HG03571 (cell line): ENCODE results near the gene ABCA8.

Experiments used
- ATAC-seq: cut with Tn5 transposase; IDR thresholded peaks from one replicate; pipeline ENCODE4 v1.9.1; 2021; ENCODE audit not compliant: unreplicated experiment

ABCA8 gene

DNA sequence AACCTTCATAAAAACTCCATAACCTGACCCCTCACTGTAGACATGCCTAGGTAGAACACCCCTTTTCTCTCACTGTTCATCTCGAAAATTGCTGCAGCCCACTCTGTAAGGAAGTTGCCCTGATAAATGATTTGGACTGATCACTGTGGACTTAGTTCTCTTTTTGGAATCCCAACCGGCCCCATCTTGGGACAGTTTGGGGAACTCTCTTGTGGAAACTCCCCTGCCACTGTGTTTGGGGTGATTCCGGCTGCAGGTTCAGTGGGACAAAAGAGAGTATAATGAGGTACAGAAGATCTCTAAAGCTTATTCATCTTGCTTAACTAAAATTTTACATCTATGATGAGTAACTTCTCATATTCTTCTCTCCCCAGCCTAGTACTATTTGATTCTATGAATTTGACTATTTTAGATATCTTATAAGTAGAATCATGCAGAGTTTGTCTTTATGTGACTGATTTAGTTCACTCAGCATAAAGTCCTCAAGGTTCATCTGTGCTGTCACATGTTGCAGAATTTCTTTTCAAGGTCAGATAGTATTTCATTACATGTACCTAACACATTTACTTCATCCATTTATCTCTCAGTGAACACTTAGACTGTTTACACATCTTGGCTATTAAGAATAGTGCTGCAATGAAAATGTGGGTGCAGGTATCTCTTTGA lies 84.9 kb downstream of the ABCA8 start:
- no peak for ATAC-seq

DNA sequence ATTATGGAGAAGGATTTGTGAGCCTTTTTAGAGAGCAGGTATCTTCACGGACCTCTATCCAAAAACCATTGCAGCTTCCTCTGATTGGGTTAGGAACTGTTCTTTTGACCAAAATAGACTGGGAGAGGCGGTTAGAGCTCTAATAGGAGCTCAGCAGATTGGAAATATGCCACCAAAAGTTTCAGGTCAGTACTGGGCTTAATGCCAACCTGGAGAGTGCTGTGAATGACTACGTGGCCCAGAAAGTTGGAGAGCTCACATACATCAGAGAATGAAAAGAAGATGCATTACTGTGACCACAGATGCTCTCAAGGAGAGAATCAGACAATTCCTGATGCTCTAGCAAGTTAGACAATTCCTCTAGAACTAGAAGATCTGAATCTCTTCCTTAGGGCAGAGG lies 86.5 kb downstream of the ABCA8 start:
- no peak for ATAC-seq

DNA sequence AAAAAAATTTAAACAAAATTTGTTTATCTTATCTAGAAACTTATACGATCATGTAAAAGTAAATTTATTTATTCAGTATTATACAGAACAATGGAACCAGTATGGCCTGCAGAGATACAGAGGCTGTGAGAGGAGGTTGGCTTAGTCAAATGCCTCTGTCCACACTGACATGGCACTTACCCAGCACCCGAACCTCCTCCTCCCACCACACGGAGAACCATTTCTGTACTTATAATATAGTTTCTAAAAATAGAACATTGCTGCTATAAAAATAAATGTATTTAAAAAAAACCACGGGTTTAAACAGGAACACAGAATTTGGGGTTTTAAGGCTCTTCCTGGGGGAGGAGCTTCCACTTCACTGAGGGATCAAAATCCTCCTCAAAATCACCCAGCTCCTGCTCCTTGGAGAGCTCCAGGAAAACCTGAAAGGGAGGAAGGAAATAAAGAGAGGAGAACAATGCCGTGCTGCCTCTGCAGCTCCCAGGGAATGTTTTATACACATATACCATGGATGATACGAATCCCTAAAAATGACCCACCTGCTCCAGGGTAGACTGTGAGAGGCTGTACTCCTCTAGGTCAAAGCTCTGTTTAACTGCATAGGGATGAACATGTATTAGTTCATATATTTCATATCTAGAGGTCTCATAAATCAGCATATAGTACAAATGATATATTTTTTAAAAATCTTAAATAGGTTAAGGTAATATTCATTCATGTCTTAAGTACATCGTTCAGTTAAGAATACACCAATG lies 87.3 kb downstream of the ABCA8 start:
- ATAC-seq, result no peak

DNA sequence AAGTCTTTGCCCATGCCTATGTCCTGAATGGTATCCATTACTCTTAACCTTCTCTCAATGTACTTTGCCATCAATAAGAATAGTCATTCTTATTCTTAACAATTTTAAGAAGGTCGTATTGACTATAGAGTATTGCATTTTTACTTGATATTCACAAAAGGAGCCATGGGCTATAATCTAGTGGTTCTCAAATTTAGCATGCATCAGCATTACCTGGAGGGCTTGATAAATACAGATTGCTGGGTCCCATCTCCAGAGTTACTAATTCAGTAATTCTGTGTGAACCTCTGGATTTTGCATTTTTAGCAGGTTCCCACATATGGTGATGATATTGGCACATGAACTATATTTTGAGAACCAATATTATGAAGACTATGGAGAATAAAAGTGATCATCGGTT lies 89.6 kb downstream of the ABCA8 start:
- no peak for ATAC-seq

DNA sequence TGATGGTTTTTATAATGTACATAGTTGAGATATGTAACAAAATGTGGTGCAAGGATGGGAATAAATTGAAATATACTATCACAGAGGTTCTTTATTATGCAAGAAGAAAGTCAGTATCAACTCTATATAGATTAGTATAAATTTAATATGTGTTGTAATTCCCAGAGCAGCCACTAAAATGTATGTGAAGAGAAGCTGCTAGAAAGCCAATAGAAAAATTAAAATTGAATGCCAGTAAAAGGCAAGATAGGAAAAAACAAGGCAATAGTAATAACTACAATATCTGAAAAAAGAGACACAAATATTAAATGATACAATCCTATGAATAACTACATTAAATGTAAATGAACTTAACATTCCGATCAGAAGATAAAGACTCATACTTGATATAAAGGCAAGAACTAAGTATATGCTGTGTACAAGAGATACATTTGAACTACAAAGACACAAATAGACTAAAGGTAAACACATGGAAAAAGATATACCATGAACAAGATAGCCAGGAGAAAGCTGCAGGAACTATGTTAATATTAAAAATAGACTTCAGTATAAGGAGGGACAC lies 92.0 kb downstream of the ABCA8 start:
- no peak for ATAC-seq

DNA sequence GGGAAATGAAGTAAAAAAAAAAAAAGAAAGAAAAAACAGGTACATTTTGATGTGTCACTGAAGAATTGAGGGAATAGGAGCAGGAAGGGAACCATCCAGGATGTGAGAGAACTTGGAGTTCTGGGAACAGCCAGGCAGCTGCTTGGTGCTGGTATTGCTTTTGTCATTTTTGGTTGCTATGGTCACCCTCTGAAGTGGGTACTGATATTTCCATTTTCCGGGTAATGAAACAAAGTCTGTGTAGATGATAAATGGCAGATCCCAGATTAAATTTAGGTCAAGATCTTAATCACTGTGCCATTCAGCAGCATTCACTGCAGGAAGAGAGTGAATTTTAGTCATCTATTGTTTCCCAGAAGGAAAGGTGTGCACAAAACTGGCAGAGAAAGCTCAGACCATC lies 93.6 kb downstream of the ABCA8 start:
- ATAC-seq, result no peak

DNA sequence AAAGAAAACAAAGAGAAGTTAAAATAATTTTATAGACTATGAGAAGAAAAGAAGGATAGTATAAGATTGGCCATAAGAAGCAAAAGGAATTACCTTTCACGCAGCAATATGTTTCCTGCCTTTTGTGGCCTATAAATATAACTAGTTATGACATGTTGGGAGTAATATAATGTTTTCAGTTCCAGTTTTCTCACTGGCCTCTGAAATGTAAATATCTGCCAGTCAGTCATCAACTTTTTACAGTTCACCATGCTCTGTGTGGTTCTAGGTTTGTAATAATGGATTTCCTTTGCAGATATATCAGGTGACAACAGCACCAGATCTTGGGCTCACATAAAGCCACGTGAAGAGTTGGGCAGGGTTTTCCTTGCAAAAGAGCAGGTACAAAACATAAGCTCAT lies 94.3 kb downstream of the ABCA8 start:
- ATAC-seq, result no peak

DNA sequence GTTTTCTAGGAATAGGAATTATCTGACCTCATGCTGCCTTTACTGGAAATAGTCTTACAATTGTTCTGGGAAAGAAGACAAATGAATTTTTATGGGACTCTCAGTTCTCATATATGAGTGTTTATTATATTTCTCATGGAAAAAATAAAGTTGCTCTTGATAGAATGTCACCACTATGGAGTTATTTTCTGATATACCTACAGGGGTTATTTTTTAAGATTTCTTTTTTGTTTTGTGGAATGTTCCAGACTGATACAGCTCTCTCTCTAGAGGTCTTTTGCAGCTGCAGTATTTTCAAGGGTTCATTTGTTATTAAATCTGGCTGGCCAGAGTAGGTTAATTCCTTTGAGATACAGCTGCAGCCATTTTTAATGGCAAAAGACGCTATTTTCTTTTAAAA lies 100.7 kb downstream of the ABCA8 start:
- ATAC-seq, result no peak

DNA sequence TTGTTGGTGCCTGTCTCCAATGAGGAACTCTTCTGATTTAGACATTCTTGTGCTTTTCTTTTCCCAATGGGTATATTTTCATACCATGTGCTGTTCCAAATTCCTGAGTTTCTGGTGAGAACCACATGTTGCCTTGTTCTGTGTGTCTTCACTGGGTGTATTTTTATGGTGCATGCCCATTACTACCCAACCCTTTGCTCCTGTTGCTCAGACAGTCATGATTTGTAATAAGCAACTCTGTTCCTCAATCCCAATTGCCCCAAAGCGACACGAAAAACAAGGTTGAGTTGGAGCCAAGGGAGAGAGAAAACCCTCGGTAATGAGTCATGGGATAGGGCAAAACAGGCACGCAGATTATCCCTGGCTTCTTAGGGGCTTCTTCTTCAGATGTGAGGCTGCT lies 101.8 kb downstream of the ABCA8 start:
- ATAC-seq, result no peak

DNA sequence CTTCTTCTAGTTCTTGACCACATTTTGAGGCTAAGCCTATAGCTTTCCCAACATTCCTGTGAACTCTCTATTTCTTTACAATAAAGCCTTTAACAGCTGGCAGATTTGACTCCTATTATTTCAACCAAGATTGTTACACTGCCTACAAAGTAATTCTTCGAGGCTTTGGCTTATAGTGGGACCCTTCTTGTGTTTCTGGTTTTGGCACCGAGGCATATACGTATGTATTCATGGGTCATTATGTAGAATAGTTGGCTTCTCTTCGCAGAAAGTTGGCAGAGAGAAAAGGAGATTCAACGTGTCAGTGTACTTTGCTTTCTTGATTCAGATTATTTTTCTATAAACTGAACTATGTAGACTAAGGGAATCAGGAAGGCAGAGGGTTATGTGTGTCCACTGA lies 102.2 kb downstream of the ABCA8 start:
- no peak for ATAC-seq

DNA sequence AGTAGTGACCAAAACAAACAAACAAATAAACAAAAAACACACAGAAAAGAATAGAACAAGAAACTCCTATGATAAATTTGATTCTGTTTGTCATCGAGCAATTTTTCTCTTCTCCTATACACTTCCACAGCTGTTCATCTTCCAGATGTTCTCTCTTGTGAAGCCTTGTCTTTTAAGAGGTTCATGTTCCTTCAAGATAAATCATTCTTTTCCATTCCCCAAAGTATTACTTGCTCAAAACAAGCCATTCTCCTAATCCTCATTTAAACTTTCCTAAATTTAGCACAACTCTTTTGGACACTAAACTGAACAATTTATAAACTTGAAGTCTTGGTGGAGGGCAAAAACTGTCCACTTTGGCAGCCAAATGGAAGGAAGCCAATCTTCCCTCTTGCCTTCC lies 103.3 kb downstream of the ABCA8 start:
- ATAC-seq, result no peak

DNA sequence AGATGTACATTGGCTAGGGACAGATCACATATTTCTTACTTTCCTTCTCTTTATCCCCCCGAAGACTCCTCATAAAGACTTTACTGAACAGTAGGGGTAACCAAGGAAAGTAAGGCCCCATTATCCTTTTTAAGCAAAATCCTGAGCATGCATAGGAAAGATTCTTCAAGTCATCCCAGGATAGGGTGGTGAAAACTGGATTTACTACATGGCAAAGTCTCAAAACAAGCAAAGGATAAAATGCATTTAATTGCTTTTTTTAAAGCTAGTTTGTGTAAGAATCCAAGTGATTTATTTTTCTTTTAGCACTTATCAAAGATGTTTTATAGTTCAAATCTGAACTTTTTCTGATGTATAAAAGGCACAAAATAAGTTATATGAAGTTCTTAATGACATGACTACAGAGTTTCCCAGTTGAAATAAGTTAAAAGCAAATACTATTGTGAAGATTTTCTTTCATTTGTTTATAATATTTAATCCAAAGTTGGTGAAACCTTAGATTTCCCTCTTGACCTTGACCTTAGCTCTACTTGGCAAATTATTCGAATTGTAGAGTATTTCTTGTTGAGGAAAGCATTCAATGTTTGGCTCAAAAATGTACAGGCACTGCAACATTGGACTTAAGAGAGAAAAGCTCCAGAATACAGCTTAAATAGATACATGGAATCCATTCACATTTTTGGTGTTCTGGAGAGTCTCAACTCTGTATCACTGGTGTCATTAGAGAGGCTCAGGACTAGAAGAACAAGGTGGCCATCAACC lies 104.3 kb downstream of the ABCA8 start:
- no peak for ATAC-seq

DNA sequence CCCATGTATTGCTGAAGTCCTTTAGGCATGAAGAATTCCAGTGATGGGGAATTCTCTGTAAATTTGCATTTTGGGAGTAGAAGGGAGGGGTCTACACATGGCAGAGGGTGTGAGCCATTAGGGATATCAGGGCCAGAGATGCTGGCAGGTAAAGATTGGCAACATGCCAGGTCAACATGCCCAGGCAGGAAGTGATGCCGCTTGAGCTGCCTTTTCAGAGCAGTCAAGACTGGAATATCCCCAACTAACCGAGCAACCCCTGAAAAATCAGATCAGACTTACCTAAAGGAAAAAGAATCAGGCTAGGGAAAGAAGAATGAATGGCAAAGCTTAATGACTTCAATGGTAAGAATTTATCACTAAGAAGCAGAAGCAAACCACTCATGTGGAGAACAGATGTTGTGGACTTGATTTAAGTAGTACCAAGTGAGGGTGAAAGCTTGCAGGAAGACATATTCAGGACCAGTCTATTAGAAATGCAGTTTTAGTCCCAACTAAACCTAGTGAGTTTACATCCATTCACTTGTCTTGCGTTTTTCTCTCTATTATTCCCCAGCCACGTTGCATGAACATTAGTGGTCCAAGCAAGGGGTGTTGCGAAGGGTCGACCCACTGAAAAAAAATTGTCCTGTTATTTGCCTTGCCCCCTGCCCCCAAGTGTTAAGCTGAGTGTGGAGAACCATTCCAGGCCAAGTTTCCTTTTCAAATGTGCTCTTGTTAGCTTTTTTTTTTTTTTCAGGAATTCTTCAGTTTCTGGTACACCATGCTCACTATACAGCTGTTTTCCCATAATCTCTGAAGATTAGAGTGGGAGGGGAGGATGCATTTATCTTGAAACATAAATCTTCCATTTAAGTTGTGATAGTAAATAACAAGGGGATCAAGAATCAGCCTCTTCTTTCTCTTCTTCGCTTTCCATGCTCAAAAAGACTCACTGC lies 105.2 kb downstream of the ABCA8 start:
- ATAC-seq, result no peak

DNA sequence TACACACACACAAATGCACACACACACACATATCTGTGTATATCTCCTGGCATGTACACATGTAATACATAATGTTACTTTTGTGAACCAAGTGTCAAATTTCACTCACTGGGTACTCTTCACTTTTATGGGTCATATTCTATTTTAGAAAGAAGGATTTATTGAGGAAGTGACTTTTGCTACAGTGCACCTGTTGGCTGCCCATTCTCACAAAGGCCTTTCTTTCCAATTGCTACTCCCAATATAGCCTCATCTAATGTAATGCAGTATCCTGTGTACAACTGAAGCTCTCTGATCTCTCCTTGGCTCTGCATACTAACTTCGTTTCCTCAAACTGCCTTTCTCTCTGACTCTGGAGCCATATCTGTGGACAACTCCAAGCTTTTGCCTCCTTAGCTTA lies 107.5 kb downstream of the ABCA8 start:
- ATAC-seq, result no peak

DNA sequence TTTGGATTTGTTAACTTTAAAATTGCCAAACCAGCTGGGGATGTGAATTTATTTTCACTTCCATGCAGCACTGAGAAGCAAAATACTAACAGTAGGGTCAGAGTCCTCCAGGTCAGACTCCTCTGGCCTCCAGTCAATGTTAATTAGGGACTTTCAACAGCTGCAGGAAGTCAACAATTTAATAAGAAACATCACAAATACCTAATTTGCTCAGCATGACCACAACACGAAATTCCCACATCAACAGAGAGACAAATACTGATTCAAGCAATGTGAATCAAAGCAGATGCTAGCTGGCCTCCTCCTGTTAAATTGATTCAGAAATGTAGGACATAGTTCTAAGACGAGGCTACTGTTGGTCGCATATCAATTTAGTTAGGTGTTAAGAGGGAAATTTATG lies 111.7 kb downstream of the ABCA8 start:
- ATAC-seq, result no peak

DNA sequence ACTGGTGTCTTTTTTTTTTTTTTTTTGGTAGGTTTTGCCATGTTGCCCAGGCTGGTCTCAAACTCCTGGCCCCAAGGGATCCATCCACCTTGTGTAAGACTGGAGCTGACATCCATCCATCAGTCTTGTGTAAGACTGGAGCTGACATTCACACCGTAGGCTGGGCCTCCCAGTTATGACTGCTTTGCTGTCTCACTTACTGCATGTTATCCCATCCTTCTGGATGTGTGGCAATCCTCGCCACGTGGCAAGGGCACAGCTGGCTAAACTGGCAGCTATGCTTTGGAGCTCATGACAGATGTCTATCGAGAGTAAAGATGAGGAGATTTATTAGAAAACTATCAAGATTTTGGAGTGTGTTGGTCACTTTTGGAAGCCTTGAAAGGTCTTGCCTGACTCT lies 115.1 kb downstream of the ABCA8 start:
- ATAC-seq, result no peak

DNA sequence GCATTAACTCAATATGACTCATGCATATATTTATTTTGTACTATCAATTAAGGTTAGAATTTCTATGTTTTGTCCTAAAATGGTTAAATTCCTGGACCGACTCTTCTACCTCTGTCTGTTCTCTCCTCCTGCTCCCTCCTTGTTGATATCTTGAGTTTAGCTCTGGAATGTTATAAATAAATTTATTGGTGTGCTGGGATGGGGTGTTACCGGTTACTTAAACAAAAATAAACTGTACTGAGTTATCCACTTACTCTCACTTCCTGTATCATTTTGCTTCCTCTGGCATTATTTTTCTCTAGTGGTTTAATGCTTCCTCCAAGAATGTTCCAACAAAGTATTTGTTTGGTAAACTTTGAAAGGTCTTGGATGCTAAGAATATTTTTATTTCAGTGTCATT lies 120.1 kb downstream of the ABCA8 start:
- no peak for ATAC-seq

DNA sequence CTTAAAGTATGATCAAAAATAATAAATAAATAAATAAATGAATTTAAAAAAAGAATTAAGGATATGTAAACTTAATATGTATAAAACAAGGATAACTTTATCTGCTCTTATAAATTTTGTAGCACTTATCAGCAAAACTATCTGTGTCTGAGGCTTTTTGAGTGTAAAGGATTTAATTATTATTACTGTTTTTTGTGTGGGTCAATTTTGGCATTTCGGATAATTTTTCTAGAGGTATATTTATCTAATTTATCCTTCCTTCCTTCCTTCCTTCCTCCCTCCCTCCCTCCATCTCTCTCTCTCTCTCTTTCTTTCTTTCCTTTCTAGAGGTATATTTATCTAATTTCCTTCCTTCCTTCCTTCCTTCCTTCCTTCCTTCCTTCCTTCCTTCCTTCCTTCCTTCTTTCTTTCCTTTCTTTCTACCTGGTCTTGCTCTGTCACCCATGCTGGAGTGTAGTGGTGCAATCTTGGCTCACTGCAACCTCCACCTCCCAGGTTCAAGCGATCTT lies 120.8 kb downstream of the ABCA8 start:
- no peak for ATAC-seq

DNA sequence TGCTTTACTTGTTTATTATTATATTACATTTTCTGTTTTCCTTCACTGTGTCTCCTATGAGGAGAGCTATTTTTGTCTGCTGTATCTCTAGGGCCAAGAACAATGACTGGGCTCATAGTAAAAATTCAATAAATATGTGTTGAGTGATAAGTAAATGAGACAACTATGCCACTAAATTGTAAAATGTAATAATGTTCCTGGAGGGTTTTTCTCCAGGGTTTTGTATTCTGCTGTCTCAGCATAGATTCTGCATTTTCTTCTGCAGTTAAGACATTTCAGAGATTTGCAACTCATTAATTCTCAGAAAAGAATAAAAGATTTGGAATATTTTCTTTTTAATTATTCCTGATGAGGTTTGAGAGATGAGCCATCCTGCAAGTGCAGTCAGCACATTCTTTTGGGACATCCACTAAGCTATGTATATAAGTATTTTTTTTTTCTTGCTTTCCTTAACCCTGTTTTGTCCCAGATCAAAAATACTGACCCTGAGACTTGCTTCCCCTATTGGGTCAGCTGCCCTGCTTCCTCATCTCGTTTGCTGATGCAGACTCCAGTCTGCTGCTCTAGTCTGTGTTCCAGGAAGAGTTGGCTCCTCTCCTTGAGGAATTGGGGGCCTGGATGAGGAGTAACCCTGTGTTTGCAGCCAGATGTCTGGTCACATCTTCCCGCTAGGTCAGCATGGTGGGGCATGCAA lies 122.9 kb downstream of the ABCA8 start:
- ATAC-seq, result no peak

DNA sequence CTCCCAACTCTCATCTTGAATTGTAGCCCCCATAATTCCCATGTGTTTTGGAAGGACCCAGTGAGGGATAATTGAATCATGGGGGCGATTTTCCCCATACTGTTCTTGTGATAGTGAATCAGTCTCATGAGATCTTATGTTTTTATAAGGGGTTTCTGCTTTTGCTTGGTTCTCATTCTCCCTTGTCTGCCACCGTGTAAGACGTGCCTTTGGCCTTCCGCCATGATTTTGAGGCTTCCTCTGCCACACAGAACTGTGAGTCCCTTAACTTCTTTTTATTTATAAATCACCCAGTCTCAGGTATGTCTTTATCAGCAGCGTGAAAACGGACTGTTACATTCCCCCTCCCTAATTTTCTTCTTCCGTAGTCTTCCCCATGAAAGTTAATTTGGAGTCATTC lies 124.0 kb downstream of the ABCA8 start:
- ATAC-seq, result no peak
